Suprapubic skin (tissue), 4 donors: ENCODE data around the gene HRCT1. TPM values are rescaled to one million over a fixed set of nuclear protein-coding genes. Genes with fewer than 3 reads are reported as not detected.
A peak's percentile ranks its signal among the peaks of the same experiment; 100 is the strongest.
"Not testable (repeated sequence)": the region's sequence is repeated elsewhere in the genome, so short reads cannot be mapped to it uniquely, and the experiment has no call there.

Source experiments
- DNase-seq, 2 donors: peaks; one replicate each; pipeline ENCODE4 v3.0.0-alpha.2; 2019; ENCODE audit warnings: low spot score in 2 of 2
- H3K27ac ChIP-seq: fragments of 200-600 bp; sonication (generic); one replicate; pipeline ENCODE4 v1.5.1; 2019
- H3K27me3 ChIP-seq: fragments of 200-600 bp; sonication (generic); one replicate; pipeline ENCODE4 v1.5.1; 2019
- H3K36me3 ChIP-seq: fragments of 200-600 bp; sonication (generic); one replicate; pipeline ENCODE4 v1.5.1; 2019
- H3K4me1 ChIP-seq: fragments of 200-600 bp; sonication (generic); one replicate; pipeline ENCODE4 v1.5.1; 2019
- H3K4me3 ChIP-seq: fragments of 200-600 bp; sonication (generic); one replicate; pipeline ENCODE4 v1.5.1; 2019; ENCODE audit warnings: mild to moderate bottlenecking
- H3K9me3 ChIP-seq: fragments of 200-600 bp; sonication (generic); one replicate; pipeline ENCODE4 v1.5.1; 2019
- CTCF ChIP-seq, 2 donors: fragments of 200-600 bp in 1 of 2; fragments of 450-650 bp in 1 of 2; sonication (generic) in 1 of 2; IDR thresholded peaks; one replicate each; pipeline ENCODE4 v1.5.1; 2016 to 2019; ENCODE audit warnings: antibody characterized with exemption in 2 of 2, mild to moderate bottlenecking in 1 of 2, moderate library complexity in 1 of 2
- EP300 ChIP-seq: sonication (generic); formaldehyde crosslinking; IDR thresholded peaks from one replicate; pipeline ENCODE4 v1.6.1; 2017; ENCODE audit warnings: antibody characterized with exemption
- POLR2A ChIP-seq, 2 donors: fragments of 450-650 bp; IDR thresholded peaks; one replicate each; pipeline ENCODE4 v1.6.1; 2017; ENCODE audit warnings: antibody characterized with exemption in 2 of 2, mild to moderate bottlenecking in 2 of 2, moderate library complexity in 2 of 2
- POLR2AphosphoS5 ChIP-seq, 3 donors: sonication (generic); formaldehyde crosslinking; IDR thresholded peaks; one replicate each; pipeline ENCODE4 v1.6.1; 2017; ENCODE audit warnings: antibody characterized with exemption in 3 of 3
- WGBS: methylation state at CpG from one replicate; pipeline ENCODE4 v1.1.5; 2018; 5-methylcytosine and 5-hydroxymethylcytosine counted together
- total RNA-seq, 4 donors: library from RNA; depleted of rRNA; stranded (reverse); fragments of >200 nt; gene quantifications; one replicate each; pipeline ENCODE4 v1.1.0, GENCODE V29; 2016

Gene HRCT1
- total RNA-seq, 4 donors from 2014 or later, result 1.2 to 5.8 (median 2.9) TPM

GRCh38 chr9:35872505-35872904 is 33.5 kb upstream of the HRCT1 start:
- Histone ChIP-seq H3K4me1 (no peaks in the 10 kb centered on the region), H3K4me3 (no peak overlapping the region), H3K9me3 (no peaks in the 10 kb centered on the region), H3K36me3 (no peaks in the 10 kb centered on the region), H3K27me3 (no peaks in the 10 kb centered on the region), H3K27ac (no peak overlapping the region)
- no peak for DNase-seq
- WGBS, result 66% methylated on average over 3 of the region's 3 CpGs
- no peak for TF ChIP-seq POLR2A (IDR thresholded peaks at IDR 0.05)
- no peak for TF ChIP-seq CTCF (IDR thresholded peaks at IDR 0.05)
- TF ChIP-seq POLR2AphosphoS5 (IDR thresholded peaks at IDR 0.05), result no peak

GRCh38 chr9:35882263-35882848 is 23.6 kb upstream of the HRCT1 start:
- no peak overlapping the region for H3K27ac ChIP-seq
- WGBS, result 2% methylated on average over 4 of the region's 4 CpGs
- no peaks in the 10 kb centered on the region for H3K27me3 ChIP-seq
- peak; percentile 88 to 93 for DNase-seq
- no peaks in the 10 kb centered on the region for H3K9me3 ChIP-seq
- H3K4me1 ChIP-seq, result peaks cover 3% of the 10 kb centered on the region
- TF ChIP-seq CTCF (IDR thresholded peaks at IDR 0.05) (peak; percentile 93 to 95), EP300 (no peak)
- no peak overlapping the region for H3K4me3 ChIP-seq
- no peaks in the 10 kb centered on the region for H3K36me3 ChIP-seq

GRCh38 chr9:35882996-35883395 is 23.0 kb upstream of the HRCT1 start:
- Histone ChIP-seq H3K27me3 (no peaks in the 10 kb centered on the region), H3K4me3 (no peak overlapping the region), H3K36me3 (no peaks in the 10 kb centered on the region), H3K27ac (no peak overlapping the region), H3K9me3 (no peaks in the 10 kb centered on the region), H3K4me1 (peaks cover 3% of the 10 kb centered on the region)
- TF ChIP-seq POLR2A (IDR thresholded peaks at IDR 0.05) (no peak), CTCF (IDR thresholded peaks at IDR 0.05) (no peak), POLR2AphosphoS5 (IDR thresholded peaks at IDR 0.05) (no peak), EP300 (no peak)
- WGBS, result 50% methylated on average over 3 of the region's 3 CpGs
- DNase-seq, result no peak

GRCh38 chr9:35884908-35885307 is 21.1 kb upstream of the HRCT1 start:
- H3K4me3 ChIP-seq, DNase-seq, H3K27ac ChIP-seq, H3K36me3 ChIP-seq, H3K27me3 ChIP-seq, H3K9me3 ChIP-seq, H3K4me1 ChIP-seq: not testable (repeated sequence)
- WGBS, result 92% methylated on average over 3 of the region's 3 CpGs

- Histone ChIP-seq H3K27me3 (no peaks in the 10 kb centered on the region), H3K4me3 (no peak overlapping the region), H3K36me3 (no peaks in the 10 kb centered on the region), H3K4me1 (no peaks in the 10 kb centered on the region), H3K27ac (no peak overlapping the region), H3K9me3 (no peaks in the 10 kb centered on the region)
- 69% methylated on average over 3 of the region's 3 CpGs for WGBS
- TF ChIP-seq EP300 (no peak), CTCF (IDR thresholded peaks at IDR 0.05) (no peak), POLR2A (IDR thresholded peaks at IDR 0.05) (no peak), POLR2AphosphoS5 (IDR thresholded peaks at IDR 0.05) (no peak)
- no peak for DNase-seq
These were observed 14.4 kb upstream of the HRCT1 start for GRCh38 chr9:35891646-35892045.

- no peak overlapping the region for H3K27ac ChIP-seq
- no peaks in the 10 kb centered on the region for H3K36me3 ChIP-seq
- H3K4me1 ChIP-seq, result no peaks in the 10 kb centered on the region
- H3K9me3 ChIP-seq, result no peaks in the 10 kb centered on the region
- no peak overlapping the region for H3K4me3 ChIP-seq
- no peak for TF ChIP-seq POLR2AphosphoS5 (IDR thresholded peaks at IDR 0.05)
- TF ChIP-seq POLR2A (IDR thresholded peaks at IDR 0.05), result no peak
- no peak for TF ChIP-seq CTCF (IDR thresholded peaks at IDR 0.05)
- no peak for TF ChIP-seq EP300
- 71% methylated on average over 1 of the region's 1 CpG for WGBS
- DNase-seq, result no peak
- H3K27me3 ChIP-seq, result no peaks in the 10 kb centered on the region
These were observed 14.0 kb upstream of the HRCT1 start for GRCh38 chr9:35892051-35892450.
